ENCODE results near the gene NT5DC3.

The NT5DC3 gene

GRCh38 chr12:103875666-103876065 lies 34.6 kb upstream of the NT5DC3 start:
- TF ChIP-seq, protein P1, sequence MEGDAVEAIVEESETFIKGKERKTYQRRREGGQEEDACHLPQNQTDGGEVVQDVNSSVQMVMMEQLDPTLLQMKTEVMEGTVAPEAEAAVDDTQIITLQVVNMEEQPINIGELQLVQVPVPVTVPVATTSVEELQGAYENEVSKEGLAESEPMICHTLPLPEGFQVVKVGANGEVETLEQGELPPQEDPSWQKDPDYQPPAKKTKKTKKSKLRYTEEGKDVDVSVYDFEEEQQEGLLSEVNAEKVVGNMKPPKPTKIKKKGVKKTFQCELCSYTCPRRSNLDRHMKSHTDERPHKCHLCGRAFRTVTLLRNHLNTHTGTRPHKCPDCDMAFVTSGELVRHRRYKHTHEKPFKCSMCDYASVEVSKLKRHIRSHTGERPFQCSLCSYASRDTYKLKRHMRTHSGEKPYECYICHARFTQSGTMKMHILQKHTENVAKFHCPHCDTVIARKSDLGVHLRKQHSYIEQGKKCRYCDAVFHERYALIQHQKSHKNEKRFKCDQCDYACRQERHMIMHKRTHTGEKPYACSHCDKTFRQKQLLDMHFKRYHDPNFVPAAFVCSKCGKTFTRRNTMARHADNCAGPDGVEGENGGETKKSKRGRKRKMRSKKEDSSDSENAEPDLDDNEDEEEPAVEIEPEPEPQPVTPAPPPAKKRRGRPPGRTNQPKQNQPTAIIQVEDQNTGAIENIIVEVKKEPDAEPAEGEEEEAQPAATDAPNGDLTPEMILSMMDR (IDR thresholded peaks at IDR 0.05; ENCODE audit: low read depth, low read length), result no peak
- no peak overlapping the region for H3K4me3 ChIP-seq (ENCODE audit: low read depth, low read length)
- DNase-seq (ENCODE audit: low read depth, low spot score), result no peak
- in situ Hi-C loops (cut with HindIII; ENCODE audit: low sequenced_read_pairs), result no loop called here

DNA sequence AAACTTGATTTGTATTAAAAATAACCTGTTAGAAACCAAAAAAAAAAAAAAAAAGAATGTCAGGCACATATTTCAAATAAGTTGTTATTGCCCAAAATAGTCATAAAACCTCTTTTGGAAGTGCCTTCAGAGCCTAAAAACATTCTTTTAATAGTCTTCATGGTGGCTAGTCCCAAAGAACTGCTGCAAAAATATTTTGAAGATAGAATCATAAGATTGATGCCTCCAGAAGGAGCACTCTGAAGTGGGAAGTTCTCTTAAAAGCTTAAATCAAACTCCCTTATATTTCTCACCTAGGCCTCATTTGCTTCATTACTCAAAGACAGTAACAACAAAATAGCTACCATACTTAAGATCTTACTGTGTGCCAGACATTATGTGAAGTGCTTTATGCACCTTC lies 27.2 kb upstream of the NT5DC3 start:
- in situ Hi-C loops (cut with HindIII; ENCODE audit: low sequenced_read_pairs), result no loop called here
- no peak overlapping the region for H3K4me3 ChIP-seq (ENCODE audit: low read depth, low read length)
- TF ChIP-seq, protein P1 (IDR thresholded peaks at IDR 0.05; ENCODE audit: low read depth, low read length), result no peak
- DNase-seq (ENCODE audit: low read depth, low spot score), result peak; percentile 48

DNA sequence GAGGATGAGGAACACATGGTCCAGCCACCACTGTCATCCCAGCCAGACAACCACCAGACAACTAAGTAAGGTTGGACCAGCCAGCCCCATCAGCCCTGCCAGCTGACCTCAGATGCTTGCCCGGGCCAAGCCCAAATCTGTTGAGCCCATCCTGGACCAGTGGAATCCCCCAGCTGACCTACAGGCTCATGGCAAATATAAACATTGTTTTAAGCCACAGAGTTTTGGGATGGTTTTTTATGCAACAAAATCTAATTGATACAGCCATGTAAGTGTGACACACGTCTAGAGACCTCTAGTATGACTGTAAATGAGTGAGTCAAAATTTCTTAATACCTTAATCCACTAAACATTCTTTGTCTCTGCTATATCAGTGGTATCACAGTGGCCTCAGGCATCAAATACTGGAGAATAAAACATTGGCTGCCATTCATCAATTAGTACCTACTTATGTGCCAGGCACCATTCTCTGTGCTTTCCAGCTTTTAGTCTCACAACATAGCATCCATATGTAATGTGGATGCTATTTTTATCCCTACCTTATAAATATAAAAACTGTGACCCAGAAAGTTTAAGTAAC lies 24.2 kb upstream of the NT5DC3 start:
- H3K4me3 ChIP-seq (ENCODE audit: low read depth, low read length), result no peak overlapping the region
- in situ Hi-C loops (cut with HindIII; ENCODE audit: low sequenced_read_pairs), result no loop called here
- TF ChIP-seq, protein P1 (IDR thresholded peaks at IDR 0.05; ENCODE audit: low read depth, low read length), result no peak
- DNase-seq (ENCODE audit: low read depth, low spot score), result no peak

- TF ChIP-seq, protein P1 (IDR thresholded peaks at IDR 0.05; ENCODE audit: low read depth, low read length), result no peak
- H3K4me3 ChIP-seq (ENCODE audit: low read depth, low read length), result no peak overlapping the region
- in situ Hi-C loops (cut with HindIII; ENCODE audit: low sequenced_read_pairs), result no loop called here
- DNase-seq (ENCODE audit: low read depth, low spot score), result no peak
These were observed 23.7 kb upstream of the NT5DC3 start for GRCh38 chr12:103864710-103865109.

- no peak overlapping the region for H3K4me3 ChIP-seq (ENCODE audit: low read depth, low read length)
- in situ Hi-C loops (cut with HindIII; ENCODE audit: low sequenced_read_pairs), result no loop called here
- DNase-seq (ENCODE audit: low read depth, low spot score), result peak; percentile 98
- TF ChIP-seq, protein P1 (IDR thresholded peaks at IDR 0.05; ENCODE audit: low read depth, low read length), result no peak
These were observed 18.0 kb upstream of the NT5DC3 start for GRCh38 chr12:103858953-103859601.

DNA sequence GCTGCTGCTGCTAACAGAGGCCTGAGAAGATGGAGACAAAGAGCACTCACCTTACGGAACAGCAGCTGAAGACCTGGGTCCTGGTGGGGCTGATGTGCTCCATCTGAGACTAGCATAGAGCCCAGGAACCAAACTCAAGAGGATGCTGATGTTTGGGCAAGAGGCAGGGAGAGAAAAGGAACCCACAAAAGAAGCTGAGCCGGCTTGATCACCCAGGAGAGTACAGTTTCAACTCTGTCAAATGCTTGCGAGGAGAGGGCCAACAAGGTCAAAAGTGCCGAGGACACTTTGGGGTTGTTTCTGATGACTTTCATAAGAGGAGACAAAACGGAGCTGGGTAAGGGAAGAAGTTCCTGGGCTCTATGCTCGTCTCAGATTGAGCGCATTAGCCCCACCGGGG lies 17.3 kb upstream of the NT5DC3 start:
- DNase-seq (ENCODE audit: low read depth, low spot score), result no peak
- in situ Hi-C loops (cut with HindIII; ENCODE audit: low sequenced_read_pairs), result no loop called here
- TF ChIP-seq, protein P1 (IDR thresholded peaks at IDR 0.05; ENCODE audit: low read depth, low read length), result no peak
- H3K4me3 ChIP-seq (ENCODE audit: low read depth, low read length), result no peak overlapping the region
